Activated B cell treated with CpG ODN at 0.5 μM for 24 hours (primary cell): Measurements from ENCODE around the gene LAMTOR5. TPM values are rescaled to one million over a fixed set of nuclear protein-coding genes. Genes with fewer than 3 reads are reported as not detected.
A peak's percentile ranks its signal among the peaks of the same experiment; 100 is the strongest.

Experiments used
- ATAC-seq: fragments of 200-7000 bp; cut with Tn5 transposase; one replicate; pipeline ENCODE4 v1.10.0; 2021; ENCODE audit warnings: low read depth, mild to moderate bottlenecking, moderate library complexity
- CTCF ChIA-PET: fragments of 350-600 bp; sonication (Branson Sonifier 250); formaldehyde crosslinking; loops from one replicate; lab custom pipeline; 2021; ENCODE audit warnings: antibody characterized with exemption; lab: Charles Lee
- POLR2A ChIA-PET: fragments of 350-600 bp; sonication (Branson Sonifier 250); formaldehyde crosslinking; loops from one replicate; lab custom pipeline; 2021; ENCODE audit warnings: antibody characterized with exemption; lab: Charles Lee
- DNase-seq: peaks from one replicate; pipeline ENCODE4 v3.0.0; 2022
- H3K27ac Mint-ChIP-seq: one replicate; pipeline ENCODE4 v1.8.0; 2020; ENCODE audit warnings: mixed read lengths
- H3K27me3 Mint-ChIP-seq: one replicate; pipeline ENCODE4 v1.8.0; 2021; ENCODE audit warnings: mixed read lengths
- H3K36me3 Mint-ChIP-seq: one replicate; pipeline ENCODE4 v1.8.0; 2021; ENCODE audit warnings: low read depth, mixed read lengths
- H3K4me1 Mint-ChIP-seq: one replicate; pipeline ENCODE4 v1.8.0; 2021; ENCODE audit warnings: mixed read lengths
- H3K4me3 Mint-ChIP-seq: one replicate; pipeline ENCODE4 v1.8.0; 2020; ENCODE audit warnings: mild to moderate bottlenecking, mixed read lengths
- H3K9me3 Mint-ChIP-seq: one replicate; pipeline ENCODE4 v1.8.0; 2020; ENCODE audit warnings: mixed read lengths
- intact Hi-C: fragments of 100-400 bp; cut with micrococcal nuclease; formaldehyde crosslinking; loops from one replicate; pipeline ENCODE4 v1.15.1; 2024
- total RNA-seq: library from RNA; stranded (reverse); gene quantifications from 2 replicates; pipeline ENCODE4 v1.2.3, GENCODE V29; 2022
- TF ChIP-seq, protein P1 (sequence below): fragments of 200-600 bp; IDR thresholded peaks from one replicate; pipeline ENCODE4 v1.8.0; 2022; ENCODE audit warnings: antibody characterized with exemption, mild to moderate bottlenecking

The LAMTOR5 gene
- total RNA-seq, 1 donor from 2014 or later, result 160 TPM

DNA sequence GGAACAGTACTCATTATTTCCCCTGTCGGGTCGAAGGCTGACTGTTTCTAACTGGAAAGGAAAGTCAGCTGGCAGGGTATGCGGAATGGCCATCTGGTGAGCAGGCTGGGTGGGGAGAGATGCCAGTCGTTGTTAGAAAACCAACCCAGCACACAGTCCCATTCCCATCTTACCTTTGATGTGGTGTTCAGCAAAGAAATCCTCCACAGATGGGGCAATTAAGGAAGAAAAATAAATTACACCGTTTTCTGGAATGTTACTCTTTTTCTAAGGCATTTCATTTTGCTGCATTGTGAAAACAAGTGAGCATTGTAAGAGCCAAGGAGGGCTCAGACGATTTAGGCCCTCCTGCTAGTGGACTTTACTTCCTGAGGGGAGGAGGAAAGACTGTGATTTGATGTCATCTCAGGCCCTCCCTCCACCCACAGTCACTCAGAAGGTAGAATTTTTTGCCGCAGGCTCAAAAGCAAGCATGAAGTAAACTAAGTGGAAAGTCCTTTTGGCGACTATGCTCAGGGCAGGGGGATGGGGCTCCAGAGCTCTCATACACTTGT lies 16.7 kb downstream of the LAMTOR5 start, which contains the start of gene SLC16A4:
Gene SLC16A4, minus strand, starts transcription at position 335 of the 554 bp plus-strand sequence. CDS start 1,703 bp downstream, outside the sequence.
- peaks cover 39% of the 10 kb centered on the region for H3K4me1 Mint-ChIP-seq
- no peaks in the 10 kb centered on the region for H3K27me3 Mint-ChIP-seq
- peaks cover 17% of the 10 kb centered on the region for H3K36me3 Mint-ChIP-seq
- H3K9me3 Mint-ChIP-seq, result no peaks in the 10 kb centered on the region
- ATAC-seq (no peak), DNase-seq (no peak)
- intact Hi-C loops, result no loop called here
- H3K27ac Mint-ChIP-seq, result no peak within 1 kb of the TSS
- CTCF ChIA-PET, result no interaction called here
- no peak within 1 kb of the TSS for H3K4me3 Mint-ChIP-seq
- TF ChIP-seq, protein P1, sequence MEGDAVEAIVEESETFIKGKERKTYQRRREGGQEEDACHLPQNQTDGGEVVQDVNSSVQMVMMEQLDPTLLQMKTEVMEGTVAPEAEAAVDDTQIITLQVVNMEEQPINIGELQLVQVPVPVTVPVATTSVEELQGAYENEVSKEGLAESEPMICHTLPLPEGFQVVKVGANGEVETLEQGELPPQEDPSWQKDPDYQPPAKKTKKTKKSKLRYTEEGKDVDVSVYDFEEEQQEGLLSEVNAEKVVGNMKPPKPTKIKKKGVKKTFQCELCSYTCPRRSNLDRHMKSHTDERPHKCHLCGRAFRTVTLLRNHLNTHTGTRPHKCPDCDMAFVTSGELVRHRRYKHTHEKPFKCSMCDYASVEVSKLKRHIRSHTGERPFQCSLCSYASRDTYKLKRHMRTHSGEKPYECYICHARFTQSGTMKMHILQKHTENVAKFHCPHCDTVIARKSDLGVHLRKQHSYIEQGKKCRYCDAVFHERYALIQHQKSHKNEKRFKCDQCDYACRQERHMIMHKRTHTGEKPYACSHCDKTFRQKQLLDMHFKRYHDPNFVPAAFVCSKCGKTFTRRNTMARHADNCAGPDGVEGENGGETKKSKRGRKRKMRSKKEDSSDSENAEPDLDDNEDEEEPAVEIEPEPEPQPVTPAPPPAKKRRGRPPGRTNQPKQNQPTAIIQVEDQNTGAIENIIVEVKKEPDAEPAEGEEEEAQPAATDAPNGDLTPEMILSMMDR, result no peak
- POLR2A ChIA-PET, result interaction anchor here (1.2 kb wide), 1 partner anchor 53 kb away, joined by 4 read pairs; no protein-coding TSS in a partner anchor

DNA sequence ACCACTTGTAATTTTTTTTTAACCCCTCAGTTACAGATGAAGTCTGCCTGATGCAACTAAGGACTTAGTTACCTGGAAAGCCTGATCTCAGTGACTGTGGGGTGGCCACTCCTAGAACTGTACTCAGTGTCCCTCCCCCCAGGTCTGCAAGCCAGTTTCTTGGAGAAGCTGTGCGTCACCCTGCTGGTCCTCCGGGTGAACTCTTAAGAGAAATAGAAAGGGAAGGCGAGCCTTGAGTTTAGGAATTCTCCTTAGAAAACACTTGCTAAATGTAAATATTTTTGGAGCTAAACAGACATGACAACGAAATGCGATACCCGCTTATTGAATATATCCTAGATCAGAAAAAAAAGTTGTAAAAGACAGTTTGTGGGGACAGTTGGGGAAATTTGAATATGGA lies 17.4 kb downstream of the LAMTOR5 start:
- no peak overlapping the region for H3K27ac Mint-ChIP-seq
- ChIA-PET CTCF (interaction anchor here (1.6 kb wide), 1 partner anchor 22 kb away, joined by 5 read pairs; no protein-coding TSS in a partner anchor), POLR2A (interaction anchor here (1.6 kb wide), 1 partner anchor 52 kb away, joined by 8 read pairs; the partner anchor contains the start of gene RBM15)
- intact Hi-C loops, result no loop called here
- H3K4me1 Mint-ChIP-seq, result peaks cover 46% of the 10 kb centered on the region
- H3K36me3 Mint-ChIP-seq, result peaks cover 10% of the 10 kb centered on the region
- no peak overlapping the region for H3K4me3 Mint-ChIP-seq
- DNase-seq (no peak), ATAC-seq (no peak)
- no peaks in the 10 kb centered on the region for H3K9me3 Mint-ChIP-seq
- H3K27me3 Mint-ChIP-seq, result no peaks in the 10 kb centered on the region
- TF ChIP-seq, protein P1, result no peak

DNA sequence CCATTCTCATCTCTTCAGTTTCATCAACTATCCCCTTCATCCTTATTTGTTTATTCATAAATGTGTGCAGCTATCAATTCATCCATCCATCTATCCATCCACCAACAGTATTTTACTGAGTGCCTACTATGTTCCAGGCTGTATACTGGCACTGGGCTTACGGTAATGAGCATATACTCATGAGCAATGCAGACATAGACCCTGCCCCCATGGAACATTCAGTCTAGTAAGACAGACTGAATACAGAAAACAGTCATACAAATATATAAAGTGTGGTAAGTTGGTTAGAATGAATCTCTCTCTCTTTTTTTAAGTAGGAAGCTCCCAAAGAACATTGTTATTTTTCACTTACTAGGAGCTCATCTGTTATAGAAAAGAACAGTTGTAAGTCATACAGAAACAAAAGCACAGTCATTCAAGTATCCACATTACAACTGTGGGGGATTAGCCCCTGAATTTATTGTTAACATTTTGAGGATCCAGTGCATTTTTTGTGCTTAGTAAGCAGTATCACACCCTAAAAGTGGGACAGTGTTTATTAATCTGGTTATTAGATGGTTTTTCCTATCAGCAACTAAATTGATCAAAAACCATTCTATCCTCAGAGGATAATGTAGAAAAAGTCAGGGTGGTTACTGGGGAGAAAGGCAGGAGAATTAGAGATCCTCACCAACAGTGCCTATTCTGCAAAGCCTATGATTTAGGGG lies 20.3 kb downstream of the LAMTOR5 start:
- intact Hi-C loops, result loop anchor here (10.0 kb wide), 1 partner anchor 398 kb away; no protein-coding TSS in a partner anchor
- no peak for DNase-seq
- POLR2A ChIA-PET, result interaction anchor here (0.6 to 9.5 kb wide), 5 partner anchors 21 to 1286 kb away, joined by 3 to 262 read pairs (median 3); partner anchors contain the start of genes LAMTOR5 and RBM15
- no peak for ATAC-seq
- Mint-ChIP-seq H3K27me3 (no peaks in the 10 kb centered on the region), H3K9me3 (no peaks in the 10 kb centered on the region), H3K27ac (peak overlapping the region; percentile 95), H3K36me3 (no peaks in the 10 kb centered on the region), H3K4me3 (no peak overlapping the region), H3K4me1 (peaks cover 72% of the 10 kb centered on the region)
- CTCF ChIA-PET, result interaction anchor here (1.1 to 8.4 kb wide), 4 partner anchors 12 to 75 kb away, joined by 3 to 68 read pairs (median 4); partner anchors contain the start of gene RBM15
- TF ChIP-seq, protein P1, result no peak

DNA sequence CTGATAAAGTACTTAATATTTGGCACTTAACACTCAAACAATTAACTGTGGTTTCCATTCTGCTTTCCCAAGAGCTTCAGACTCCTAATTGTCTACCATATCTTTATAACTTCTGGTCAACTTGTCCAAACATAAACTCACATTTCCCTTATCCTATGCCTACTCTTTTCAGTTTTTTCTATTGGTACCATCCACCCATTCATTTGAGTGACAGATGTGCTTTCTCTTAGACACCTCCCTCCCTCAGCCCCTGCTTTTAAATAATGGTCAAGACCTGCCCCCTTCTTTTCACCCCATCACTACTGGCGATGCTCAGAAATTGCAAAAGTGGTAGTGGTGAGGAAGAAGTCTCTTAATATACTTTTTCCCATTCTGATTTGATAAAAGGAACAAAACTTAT lies 22.1 kb downstream of the LAMTOR5 start:
- peak overlapping the region; percentile 95 for H3K27ac Mint-ChIP-seq
- no peak for ATAC-seq
- no peaks in the 10 kb centered on the region for H3K27me3 Mint-ChIP-seq
- H3K9me3 Mint-ChIP-seq, result no peaks in the 10 kb centered on the region
- TF ChIP-seq, protein P1, result no peak
- no peak for DNase-seq
- CTCF ChIA-PET, result interaction anchor here (1.7 to 8.4 kb wide), 3 partner anchors 23 to 47 kb away, joined by 8 to 68 read pairs (median 12); partner anchors contain the start of gene RBM15
- H3K36me3 Mint-ChIP-seq, result no peaks in the 10 kb centered on the region
- H3K4me3 Mint-ChIP-seq, result peak overlapping the region; percentile 55
- peaks cover 91% of the 10 kb centered on the region for H3K4me1 Mint-ChIP-seq
- intact Hi-C loops, result loop anchor here (1.0 to 10.0 kb wide), 4 partner anchors 22 to 489 kb away; partner anchors contain the start of gene LAMTOR5
- POLR2A ChIA-PET, result interaction anchor here (0.6 to 9.5 kb wide), 16 partner anchors 8 to 1285 kb away, joined by 3 to 262 read pairs (median 5); partner anchors contain the start of genes KCNC4, LAMTOR5, RBM15 and STRIP1
